ENCODE data around the gene ZBTB11. TPM values are rescaled to one million over a fixed set of nuclear protein-coding genes. Genes with fewer than 3 reads are reported as not detected.

ZBTB11 gene
- total and polyA plus RNA-seq, 7 donors, result 3.0 to 24.4 (median 18.6) TPM

GRCh38 chr3:101631098-101631796 lies 45.7 kb downstream of the ZBTB11 start:
- no peaks in the 10 kb centered on the region for H3K4me1 ChIP-seq
- no peak overlapping the region for H3K27ac ChIP-seq
- WGBS, 2 donors, result 94% methylated on average over 1 of the region's 1 CpG
- no peak overlapping the region for H3K4me3 ChIP-seq
- no peak for DNase-seq
- H3K9me3 ChIP-seq, result no peaks in the 10 kb centered on the region
- intact Hi-C loops (cut with DNase I), result no loop called here
- no peaks in the 10 kb centered on the region for H3K36me3 ChIP-seq
- no peaks in the 10 kb centered on the region for H3K27me3 ChIP-seq
- TF ChIP-seq EP300 (IDR thresholded peaks at IDR 0.05) (no peak), POLR2AphosphoS5 (IDR thresholded peaks at IDR 0.05) (no peak), POLR2A (IDR thresholded peaks at IDR 0.05) (no peak), CTCF (IDR thresholded peaks at IDR 0.05) (no peak)

GRCh38 chr3:101629219-101629618 lies 47.7 kb downstream of the ZBTB11 start:
- DNase-seq, result no peak

GRCh38 chr3:101625879-101626278 lies 51.1 kb downstream of the ZBTB11 start:
- Histone ChIP-seq H3K4me3 (no peak overlapping the region), H3K4me1 (no peaks in the 10 kb centered on the region), H3K9me3 (no peaks in the 10 kb centered on the region), H3K27ac (no peak overlapping the region), H3K36me3 (no peaks in the 10 kb centered on the region), H3K27me3 (no peaks in the 10 kb centered on the region)
- no peak for TF ChIP-seq POLR2A (IDR thresholded peaks at IDR 0.05)
- DNase-seq, result no peak
- intact Hi-C loops (cut with DNase I), result no loop called here
- 87 to 91% methylated on average over 2 of the region's 2 CpGs for WGBS, 2 donors

More at GRCh38 chr3:101629219-101629618, 47.7 kb downstream of the ZBTB11 start:
- no peaks in the 10 kb centered on the region for H3K4me1 ChIP-seq
- no peaks in the 10 kb centered on the region for H3K36me3 ChIP-seq
- H3K27me3 ChIP-seq, result no peaks in the 10 kb centered on the region
- no peak for TF ChIP-seq EP300 (IDR thresholded peaks at IDR 0.05)
- TF ChIP-seq POLR2AphosphoS5 (IDR thresholded peaks at IDR 0.05), result no peak
- no peak for TF ChIP-seq CTCF (IDR thresholded peaks at IDR 0.05)
- no peak for TF ChIP-seq POLR2A (IDR thresholded peaks at IDR 0.05)
- H3K4me3 ChIP-seq, result no peak overlapping the region
- no peaks in the 10 kb centered on the region for H3K9me3 ChIP-seq
- intact Hi-C loops (cut with DNase I), result no loop called here
- no peak overlapping the region for H3K27ac ChIP-seq

- Histone ChIP-seq H3K27me3 (no peaks in the 10 kb centered on the region), H3K36me3 (no peaks in the 10 kb centered on the region), H3K4me1 (no peaks in the 10 kb centered on the region), H3K27ac (no peak overlapping the region), H3K4me3 (no peak overlapping the region), H3K9me3 (no peaks in the 10 kb centered on the region)
- TF ChIP-seq CTCF (IDR thresholded peaks at IDR 0.05) (no peak), EP300 (IDR thresholded peaks at IDR 0.05) (no peak), POLR2AphosphoS5 (IDR thresholded peaks at IDR 0.05) (no peak), POLR2A (IDR thresholded peaks at IDR 0.05) (no peak)
- DNase-seq, result no peak
- intact Hi-C loops (cut with DNase I), result no loop called here
- WGBS, 2 donors, result 90 to 94% methylated on average over 2 of the region's 2 CpGs
These were observed 52.1 kb downstream of the ZBTB11 start for GRCh38 chr3:101624857-101625256.

- DNase-seq, result no peak
- Histone ChIP-seq H3K9me3 (no peaks in the 10 kb centered on the region), H3K4me3 (no peak overlapping the region), H3K4me1 (no peaks in the 10 kb centered on the region), H3K27me3 (no peaks in the 10 kb centered on the region), H3K36me3 (no peaks in the 10 kb centered on the region), H3K27ac (no peak overlapping the region)
- TF ChIP-seq POLR2AphosphoS5 (IDR thresholded peaks at IDR 0.05) (no peak), CTCF (IDR thresholded peaks at IDR 0.05) (no peak), POLR2A (IDR thresholded peaks at IDR 0.05) (no peak), EP300 (IDR thresholded peaks at IDR 0.05) (no peak)
- intact Hi-C loops (cut with DNase I), result no loop called here
- 96 to 97% methylated on average over 1 of the region's 1 CpG for WGBS, 2 donors
These were observed 53.3 kb downstream of the ZBTB11 start for GRCh38 chr3:101623656-101624055.

Measured in sigmoid colon (tissue), 7 donors.